IPS-20b (cell line): Measurements from ENCODE around the gene MEGF9.

Experiments
- H3K27ac ChIP-seq: one replicate; pipeline ENCODE4 v1.5.1; 2013; ENCODE audit warnings: low read length
- H3K27me3 ChIP-seq: 2 replicates; pipeline ENCODE4 v1.6.1; 2013; ENCODE audit warnings: mild to moderate bottlenecking, low read length, inconsistent platforms; ENCODE audit not compliant: insufficient read depth
- H3K36me3 ChIP-seq: 2 replicates; pipeline ENCODE4 v1.6.1; 2013; ENCODE audit warnings: low read depth, mild to moderate bottlenecking, inconsistent platforms, low read length, moderate library complexity; ENCODE audit not compliant: insufficient read depth
- H3K4me1 ChIP-seq: 2 replicates; pipeline ENCODE4 v1.6.1; 2013; ENCODE audit warnings: mild to moderate bottlenecking, control low read depth, inconsistent platforms, low read length, moderate library complexity; ENCODE audit not compliant: insufficient read depth
- H3K4me3 ChIP-seq: 2 replicates; pipeline ENCODE4 v1.5.1; 2013; ENCODE audit warnings: mild to moderate bottlenecking, low read length, inconsistent platforms
- H3K9ac ChIP-seq: 2 replicates; pipeline ENCODE4 v1.6.1; 2013; ENCODE audit warnings: low read depth, mild to moderate bottlenecking, inconsistent platforms, low read length, moderate library complexity
- H3K9me3 ChIP-seq: 2 replicates; pipeline ENCODE4 v1.6.1; 2013; ENCODE audit warnings: mild to moderate bottlenecking, low read depth, low read length, inconsistent platforms; ENCODE audit not compliant: insufficient read depth

MEGF9 gene

GRCh38 chr9:120696551-120697230 lies 17.6 kb downstream of the MEGF9 start:
- Histone ChIP-seq H3K4me1 (0 out of 2 replicates have a peak, but pooled peaks cover 5% of the 10 kb centered on the region), H3K27me3 (peaks cover 83% of the 10 kb centered on the region), H3K27ac (no peak overlapping the region), H3K4me3 (no peak overlapping the region), H3K9ac (no peak overlapping the region), H3K36me3 (no peaks in the 10 kb centered on the region), H3K9me3 (no peaks in the 10 kb centered on the region)

DNA sequence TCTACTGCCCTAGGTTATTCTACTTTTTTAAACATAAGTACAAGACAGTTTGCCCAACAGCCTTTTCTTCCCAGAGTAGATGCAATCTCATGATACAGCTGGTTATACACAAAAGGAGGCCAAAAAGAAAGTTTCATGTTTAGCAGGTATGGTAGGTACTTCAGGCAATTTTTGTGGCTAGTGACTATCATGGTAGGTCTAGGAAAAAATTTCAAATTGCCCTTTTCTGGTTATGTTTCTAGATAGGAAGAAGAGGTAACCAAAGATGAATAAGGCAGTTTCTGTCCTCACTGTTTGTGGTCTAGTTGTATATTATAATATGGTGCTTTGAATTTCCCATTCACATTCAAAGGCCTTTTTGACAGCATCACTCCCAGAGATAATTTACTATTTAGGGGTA lies 19.7 kb downstream of the MEGF9 start:
- H3K4me1 ChIP-seq = peaks cover 5% of the 10 kb centered on the region; the same call in 1 of the 2 replicates
- peaks cover 98% of the 10 kb centered on the region for H3K27me3 ChIP-seq
- no peaks in the 10 kb centered on the region for H3K36me3 ChIP-seq
- H3K9ac ChIP-seq = no peak overlapping the region
- H3K4me3 ChIP-seq = no peak overlapping the region
- H3K9me3 ChIP-seq = no peaks in the 10 kb centered on the region
- H3K27ac ChIP-seq = no peak overlapping the region

DNA sequence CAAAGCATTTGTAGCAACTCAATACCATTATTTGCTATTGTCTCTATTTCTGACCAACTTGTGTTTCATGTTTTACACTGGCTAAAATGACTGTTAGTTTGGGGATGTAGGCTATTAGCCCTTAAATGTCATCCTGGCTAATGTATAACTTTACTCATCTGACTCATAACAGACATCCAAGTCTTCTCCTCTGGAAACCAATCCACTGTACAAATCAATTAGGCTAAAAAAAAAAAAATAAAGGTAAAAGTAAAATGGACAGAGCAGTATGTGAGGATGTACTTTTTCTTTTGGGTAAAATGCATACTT lies 20.6 kb downstream of the MEGF9 start:
- Histone ChIP-seq H3K4me1 (peaks cover 5% of the 10 kb centered on the region; the same call in 1 of the 2 replicates), H3K9ac (no peak overlapping the region), H3K36me3 (no peaks in the 10 kb centered on the region), H3K27me3 (peaks cover 100% of the 10 kb centered on the region), H3K9me3 (no peaks in the 10 kb centered on the region), H3K4me3 (no peak overlapping the region), H3K27ac (no peak overlapping the region)

- Histone ChIP-seq H3K9ac (no peak overlapping the region), H3K9me3 (no peaks in the 10 kb centered on the region), H3K4me1 (peaks cover 5% of the 10 kb centered on the region; the same call in 1 of the 2 replicates), H3K36me3 (no peaks in the 10 kb centered on the region), H3K4me3 (no peak overlapping the region), H3K27me3 (peaks cover 100% of the 10 kb centered on the region), H3K27ac (no peak overlapping the region)
These were observed 21.2 kb downstream of the MEGF9 start for GRCh38 chr9:120692901-120693699.

DNA sequence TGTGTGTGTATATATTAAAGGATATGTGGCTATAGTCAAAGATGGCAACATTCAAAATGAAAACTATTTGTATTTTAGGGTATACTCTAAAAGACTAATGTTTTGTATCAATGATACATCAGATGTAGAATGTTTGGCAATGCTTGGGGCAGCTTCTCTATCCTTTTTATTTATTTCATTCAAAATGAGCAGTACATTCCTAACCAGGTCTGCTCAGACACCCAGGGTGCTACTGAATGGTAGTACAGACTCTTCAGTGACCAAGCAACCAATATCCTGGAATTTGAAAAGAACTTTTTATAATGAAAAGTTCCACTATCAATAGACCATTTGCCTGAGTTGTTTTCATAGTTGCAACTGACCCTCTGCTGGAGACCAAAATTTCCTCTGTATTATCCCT lies 23.9 kb downstream of the MEGF9 start:
- H3K36me3 ChIP-seq = no peaks in the 10 kb centered on the region
- no peak overlapping the region for H3K4me3 ChIP-seq
- H3K9ac ChIP-seq = no peak overlapping the region
- H3K27me3 ChIP-seq = peaks cover 92% of the 10 kb centered on the region
- no peaks in the 10 kb centered on the region for H3K9me3 ChIP-seq
- H3K27ac ChIP-seq = no peak overlapping the region
- H3K4me1 ChIP-seq = peaks cover 2% of the 10 kb centered on the region; the same call in 1 of the 2 replicates

DNA sequence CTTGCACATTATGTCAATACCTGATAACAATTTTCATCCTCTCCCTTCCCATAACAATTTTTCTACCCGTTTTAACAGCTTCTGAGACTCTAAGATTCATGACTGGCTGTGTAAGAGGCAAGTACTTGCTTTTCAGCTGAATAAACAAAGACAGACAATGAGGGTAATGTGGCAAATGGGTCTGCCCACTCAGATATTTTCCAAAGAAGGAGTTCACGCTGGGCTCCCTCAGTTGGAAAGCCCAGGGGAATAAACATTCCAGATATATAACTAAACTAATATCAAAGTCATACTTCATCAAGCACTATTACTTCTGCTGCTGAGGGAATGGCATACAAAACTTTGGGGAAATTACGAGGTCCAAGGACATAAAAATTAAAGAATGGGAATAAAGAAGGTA lies 24.4 kb downstream of the MEGF9 start:
- no peak overlapping the region for H3K4me3 ChIP-seq
- H3K4me1 ChIP-seq = peaks cover 2% of the 10 kb centered on the region; the same call in 1 of the 2 replicates
- H3K9me3 ChIP-seq = no peaks in the 10 kb centered on the region
- peaks cover 87% of the 10 kb centered on the region for H3K27me3 ChIP-seq
- H3K27ac ChIP-seq = no peak overlapping the region
- H3K9ac ChIP-seq = no peak overlapping the region
- no peaks in the 10 kb centered on the region for H3K36me3 ChIP-seq

DNA sequence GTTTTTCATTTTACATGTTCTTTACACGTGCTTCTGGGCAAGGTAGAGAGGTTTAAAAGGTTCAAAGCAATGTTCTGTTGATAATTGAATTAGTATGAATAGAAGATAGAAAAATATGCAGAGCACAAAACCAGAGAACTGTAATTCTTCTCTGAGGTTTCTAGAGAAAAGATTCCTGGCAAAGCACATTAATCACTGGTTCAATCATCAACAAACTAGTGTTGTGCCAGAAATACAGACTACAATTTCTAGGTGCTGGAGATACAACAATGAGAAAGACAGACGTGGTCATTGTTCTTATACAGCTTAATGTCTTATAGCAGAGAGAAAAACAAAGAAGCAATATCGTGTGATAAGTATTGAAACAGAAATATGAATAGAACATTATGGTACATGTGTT lies 25.5 kb downstream of the MEGF9 start:
- Histone ChIP-seq H3K9me3 (no peaks in the 10 kb centered on the region), H3K4me1 (peaks cover 2% of the 10 kb centered on the region; the same call in 1 of the 2 replicates), H3K27ac (no peak overlapping the region), H3K4me3 (no peak overlapping the region), H3K27me3 (peaks cover 76% of the 10 kb centered on the region), H3K36me3 (no peaks in the 10 kb centered on the region), H3K9ac (no peak overlapping the region)

DNA sequence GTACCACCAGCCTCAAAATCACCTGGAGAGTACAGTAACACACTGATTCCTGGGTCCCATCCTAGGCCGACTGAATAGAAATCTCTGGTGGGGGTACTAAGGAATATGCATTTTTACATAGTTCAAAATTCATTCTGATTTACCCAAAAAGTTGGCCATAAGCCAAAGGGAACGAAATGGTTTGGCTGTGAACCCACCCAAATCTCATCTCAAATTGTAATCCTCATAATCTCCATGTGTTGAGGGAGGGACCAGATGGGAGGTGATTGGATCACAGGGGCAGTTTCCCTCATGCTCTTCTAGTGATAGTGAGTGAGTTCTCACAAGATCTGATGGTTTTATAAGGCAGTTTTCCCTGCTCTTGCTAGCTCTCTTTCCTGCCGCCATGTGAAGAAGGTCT lies 31.1 kb downstream of the MEGF9 start:
- H3K4me3 ChIP-seq = no peak overlapping the region
- no peak overlapping the region for H3K27ac ChIP-seq
- no peak overlapping the region for H3K9ac ChIP-seq
- H3K36me3 ChIP-seq = no peaks in the 10 kb centered on the region
- no peaks in the 10 kb centered on the region for H3K9me3 ChIP-seq
- no peaks in the 10 kb centered on the region for H3K4me1 ChIP-seq
- peaks cover 24% of the 10 kb centered on the region for H3K27me3 ChIP-seq

GRCh38 chr9:120681121-120681520 lies 33.1 kb downstream of the MEGF9 start:
- H3K4me3 ChIP-seq = no peak overlapping the region
- H3K27ac ChIP-seq = no peak overlapping the region
- H3K9ac ChIP-seq = no peak overlapping the region
- peaks cover 5% of the 10 kb centered on the region; the same call in 1 of the 2 replicates for H3K27me3 ChIP-seq
- H3K4me1 ChIP-seq = no peaks in the 10 kb centered on the region
- H3K36me3 ChIP-seq = no peaks in the 10 kb centered on the region
- H3K9me3 ChIP-seq = no peaks in the 10 kb centered on the region

GRCh38 chr9:120680579-120680978 lies 33.7 kb downstream of the MEGF9 start:
- peaks cover 5% of the 10 kb centered on the region; the same call in 1 of the 2 replicates for H3K27me3 ChIP-seq
- H3K36me3 ChIP-seq = no peaks in the 10 kb centered on the region
- H3K4me1 ChIP-seq = no peaks in the 10 kb centered on the region
- H3K9me3 ChIP-seq = no peaks in the 10 kb centered on the region
- no peak overlapping the region for H3K27ac ChIP-seq
- H3K9ac ChIP-seq = no peak overlapping the region
- no peak overlapping the region for H3K4me3 ChIP-seq

DNA sequence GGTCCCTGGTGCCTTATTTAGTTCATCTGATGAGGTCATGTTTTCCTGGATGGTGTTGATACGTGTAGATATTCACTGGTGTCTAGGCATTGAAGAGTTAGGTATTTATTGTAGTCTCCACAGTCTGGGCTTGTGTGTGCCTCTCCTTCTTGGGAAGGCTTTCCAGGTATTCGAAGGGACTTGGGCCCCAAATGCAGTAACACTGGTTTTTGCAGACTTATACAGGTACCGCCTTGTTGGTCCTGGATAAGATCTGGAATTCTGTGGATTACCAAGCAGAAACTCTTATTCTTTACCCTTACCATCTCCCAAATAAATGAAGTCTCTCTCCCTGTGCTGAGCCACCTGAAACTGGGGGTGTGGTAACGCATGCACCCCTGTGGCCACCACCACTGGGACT lies 34.1 kb downstream of the MEGF9 start:
- Histone ChIP-seq H3K4me1 (no peaks in the 10 kb centered on the region), H3K27me3 (peaks cover 5% of the 10 kb centered on the region; the same call in 1 of the 2 replicates), H3K36me3 (no peaks in the 10 kb centered on the region), H3K9me3 (no peaks in the 10 kb centered on the region), H3K9ac (no peak overlapping the region), H3K4me3 (no peak overlapping the region), H3K27ac (no peak overlapping the region)

DNA sequence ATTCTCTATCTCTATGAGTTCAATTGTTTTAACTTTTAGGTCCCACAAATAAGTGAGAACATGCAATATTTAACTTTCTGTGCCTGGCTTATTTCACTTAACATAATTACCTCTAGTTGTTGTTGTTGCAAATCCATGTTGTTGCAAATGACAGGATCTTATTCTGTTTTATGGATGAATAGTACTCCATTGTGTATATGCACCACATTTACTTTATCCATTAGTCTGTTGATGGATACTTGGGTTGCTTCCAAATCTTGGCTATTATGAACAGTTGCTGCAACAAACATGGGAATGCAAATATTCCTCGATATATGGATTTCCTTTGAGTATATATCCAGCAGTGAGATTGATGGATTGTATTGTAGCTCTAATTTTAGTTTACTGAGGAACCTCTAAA lies 36.3 kb downstream of the MEGF9 start:
- H3K27me3 ChIP-seq = 0 out of 2 replicates have a peak, but pooled peaks cover 5% of the 10 kb centered on the region
- no peaks in the 10 kb centered on the region for H3K4me1 ChIP-seq
- no peak overlapping the region for H3K27ac ChIP-seq
- no peak overlapping the region for H3K4me3 ChIP-seq
- no peaks in the 10 kb centered on the region for H3K9me3 ChIP-seq
- no peaks in the 10 kb centered on the region for H3K36me3 ChIP-seq
- no peak overlapping the region for H3K9ac ChIP-seq
